Tibial artery (tissue), 4 donors: ENCODE data around the gene B4GALNT3.

Source experiments
- DNase-seq, 2 donors: peaks; one replicate each; pipeline ENCODE4 v3.0.0-alpha.2; 2019
- H3K27ac ChIP-seq, 2 donors: fragments of 200-600 bp; sonication (generic) in 1 of 2; 1 replicate in 1 of 2; 2 replicates in 1 of 2; pipeline ENCODE4 v1.5.1; 2018 to 2019; ENCODE audit warnings: mild to moderate bottlenecking in 1 of 2
- H3K27me3 ChIP-seq, 2 donors: fragments of 200-600 bp; sonication (generic) in 1 of 2; one replicate each; pipeline versions ENCODE4 v1.5.1 to v1.6.0; 2016 to 2019
- H3K36me3 ChIP-seq, 3 donors: fragments of 200-600 bp; sonication (generic) in 2 of 3; one replicate each; pipeline ENCODE4 v1.5.1; 2016 to 2019; ENCODE audit warnings: mild to moderate bottlenecking in 2 of 3
- H3K4me1 ChIP-seq, 4 donors: fragments of 200-600 bp; sonication (generic) in 2 of 4; 1 replicate in 3 of 4; 2 replicates in 1 of 4; pipeline ENCODE4 v1.5.1; 2016 to 2019
- H3K4me3 ChIP-seq, 2 donors: fragments of 200-600 bp; sonication (generic) in 1 of 2; 1 replicate in 1 of 2; 2 replicates in 1 of 2; pipeline ENCODE4 v1.5.1; 2018 to 2019; ENCODE audit warnings: mild to moderate bottlenecking in 2 of 2
- H3K9me3 ChIP-seq, 3 donors: fragments of 200-600 bp; sonication (generic) in 1 of 3; one replicate each; pipeline ENCODE4 v1.5.1; 2016 to 2019
- CTCF ChIP-seq, 2 experiments: fragments of 200-600 bp in 1 of 2; fragments of 450-650 bp in 1 of 2; IDR thresholded peaks; one replicate each; pipeline ENCODE4 v1.5.1; 2017 to 2019; ENCODE audit warnings: antibody characterized with exemption in 2 of 2, mild to moderate bottlenecking in 1 of 2, moderate library complexity in 1 of 2
- intact Hi-C: fragments of 100-400 bp; cut with DNase I; formaldehyde crosslinking; loops from one replicate; pipeline ENCODE4 v1.15.0; 2023; ENCODE audit warnings: low total_unique reads

The B4GALNT3 gene

GRCh38 chr12:612886-613285, 153.1 kb downstream of the B4GALNT3 start:
- H3K4me1 ChIP-seq, result peaks cover 0 to 20% (median 8%) of the 10 kb centered on the region in 4 donors
- DNase-seq, result peak in 1 of 2 donors; percentile 37
- no peaks in the 10 kb centered on the region for H3K27me3 ChIP-seq
- no peaks in the 10 kb centered on the region for H3K36me3 ChIP-seq
- H3K4me3 ChIP-seq, result no peak overlapping the region
- H3K9me3 ChIP-seq, result no peaks in the 10 kb centered on the region
- intact Hi-C loops, result no loop called here
- no peak for TF ChIP-seq CTCF (IDR thresholded peaks at IDR 0.05)
- H3K27ac ChIP-seq, result no peak overlapping the region
